Breast epithelium (tissue), 4 donors: ENCODE measurements around the gene SPINT1. TPM values are rescaled to one million over a fixed set of nuclear protein-coding genes. Genes with fewer than 3 reads are reported as not detected.

ENCODE experiments used
- DNase-seq, 2 donors: peaks; one replicate each; pipeline ENCODE4 v3.0.0-alpha.2; 2019; ENCODE audit warnings: low spot score in 2 of 2
- H3K27ac ChIP-seq, 2 donors: fragments of 200-600 bp; sonication (generic) in 1 of 2; one replicate each; pipeline ENCODE4 v1.5.1; 2016 to 2019; ENCODE audit warnings: mild to moderate bottlenecking in 1 of 2
- H3K27me3 ChIP-seq, 2 donors: fragments of 200-600 bp; sonication (generic) in 1 of 2; one replicate each; pipeline versions ENCODE4 v1.5.1 to v1.6.0; 2017 to 2019; ENCODE audit warnings: control low read depth in 1 of 2, mild to moderate bottlenecking in 1 of 2
- H3K36me3 ChIP-seq: fragments of 200-600 bp; one replicate; pipeline ENCODE4 v1.5.1; 2019
- H3K4me1 ChIP-seq, 2 donors: fragments of 200-600 bp; sonication (generic); one replicate each; pipeline ENCODE4 v1.5.1; 2016 to 2019; ENCODE audit warnings: control low read depth in 1 of 2
- H3K4me3 ChIP-seq, 3 donors: fragments of 200-600 bp; sonication (generic); 1 replicate in 2 of 3; 2 replicates in 1 of 3; pipeline ENCODE4 v1.5.1; 2016 to 2019; ENCODE audit warnings: mild to moderate bottlenecking in 3 of 3, moderate library complexity in 2 of 3
- H3K9me3 ChIP-seq, 2 donors: fragments of 200-600 bp; sonication (generic) in 1 of 2; one replicate each; pipeline ENCODE4 v1.5.1; 2016 to 2019; ENCODE audit warnings: control low read depth in 1 of 2
- POLR2A ChIP-seq: fragments of 450-650 bp; IDR thresholded peaks from one replicate; pipeline ENCODE4 v1.6.1; 2016; ENCODE audit warnings: antibody characterized with exemption, mild to moderate bottlenecking, moderate library complexity
- POLR2AphosphoS5 ChIP-seq, 3 donors: sonication (generic); formaldehyde crosslinking; IDR thresholded peaks; one replicate each; pipeline ENCODE4 v1.6.1; 2017; ENCODE audit warnings: antibody characterized with exemption in 3 of 3
- intact Hi-C: fragments of 100-400 bp; cut with DNase I; formaldehyde crosslinking; loops from one replicate; pipeline ENCODE4 v1.15.1; 2023; ENCODE audit warnings: low total_unique reads
- total RNA-seq, 3 donors: library from RNA; depleted of rRNA; stranded (reverse); fragments of >200 nt; gene quantifications; one replicate each; pipeline ENCODE4 v1.1.0, GENCODE V29; 2016
- TF ChIP-seq, protein P1 (sequence below), 3 donors: fragments of 450-650 bp; IDR thresholded peaks; one replicate each; pipeline ENCODE4 v1.5.1; 2016 to 2017; ENCODE audit warnings: antibody characterized with exemption in 3 of 3, mild to moderate bottlenecking in 3 of 3, moderate library complexity in 3 of 3

Gene SPINT1
- total RNA-seq, 3 donors from 2014 or later: 1.8 to 134 (median 86.5) TPM

DNA sequence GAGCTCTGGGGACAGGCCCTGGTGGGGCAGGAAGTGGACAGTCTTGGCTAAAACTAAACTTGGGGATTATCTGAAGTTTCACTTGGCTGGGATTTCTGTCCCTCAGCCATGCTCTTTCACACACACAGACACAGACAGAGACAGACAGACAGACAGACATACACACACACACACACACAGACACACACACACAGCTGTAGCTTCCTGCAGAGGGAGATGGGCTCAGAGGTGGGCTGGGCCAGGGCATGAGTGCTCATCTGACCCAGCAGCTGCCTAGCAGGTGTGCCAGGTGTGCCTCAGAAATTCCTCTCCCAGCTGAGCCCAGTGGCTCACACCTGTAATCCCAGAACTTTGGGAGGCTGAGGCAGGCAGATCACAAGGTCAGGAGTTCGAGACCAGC, 26.9 kb downstream of the SPINT1 start:
- Histone ChIP-seq H3K4me3 (no peak overlapping the region), H3K4me1 (no peaks in the 10 kb centered on the region), H3K27me3 (no peaks in the 10 kb centered on the region), H3K9me3 (no peaks in the 10 kb centered on the region), H3K27ac (peak overlapping the region; percentile 94 to 96), H3K36me3 (no peaks in the 10 kb centered on the region)
- no peak for DNase-seq
- intact Hi-C loops: no loop called here
- no peak for TF ChIP-seq POLR2AphosphoS5 (IDR thresholded peaks at IDR 0.05)
- TF ChIP-seq, protein P1, sequence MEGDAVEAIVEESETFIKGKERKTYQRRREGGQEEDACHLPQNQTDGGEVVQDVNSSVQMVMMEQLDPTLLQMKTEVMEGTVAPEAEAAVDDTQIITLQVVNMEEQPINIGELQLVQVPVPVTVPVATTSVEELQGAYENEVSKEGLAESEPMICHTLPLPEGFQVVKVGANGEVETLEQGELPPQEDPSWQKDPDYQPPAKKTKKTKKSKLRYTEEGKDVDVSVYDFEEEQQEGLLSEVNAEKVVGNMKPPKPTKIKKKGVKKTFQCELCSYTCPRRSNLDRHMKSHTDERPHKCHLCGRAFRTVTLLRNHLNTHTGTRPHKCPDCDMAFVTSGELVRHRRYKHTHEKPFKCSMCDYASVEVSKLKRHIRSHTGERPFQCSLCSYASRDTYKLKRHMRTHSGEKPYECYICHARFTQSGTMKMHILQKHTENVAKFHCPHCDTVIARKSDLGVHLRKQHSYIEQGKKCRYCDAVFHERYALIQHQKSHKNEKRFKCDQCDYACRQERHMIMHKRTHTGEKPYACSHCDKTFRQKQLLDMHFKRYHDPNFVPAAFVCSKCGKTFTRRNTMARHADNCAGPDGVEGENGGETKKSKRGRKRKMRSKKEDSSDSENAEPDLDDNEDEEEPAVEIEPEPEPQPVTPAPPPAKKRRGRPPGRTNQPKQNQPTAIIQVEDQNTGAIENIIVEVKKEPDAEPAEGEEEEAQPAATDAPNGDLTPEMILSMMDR (IDR thresholded peaks at IDR 0.05): no peak
- TF ChIP-seq POLR2A: no peak

DNA sequence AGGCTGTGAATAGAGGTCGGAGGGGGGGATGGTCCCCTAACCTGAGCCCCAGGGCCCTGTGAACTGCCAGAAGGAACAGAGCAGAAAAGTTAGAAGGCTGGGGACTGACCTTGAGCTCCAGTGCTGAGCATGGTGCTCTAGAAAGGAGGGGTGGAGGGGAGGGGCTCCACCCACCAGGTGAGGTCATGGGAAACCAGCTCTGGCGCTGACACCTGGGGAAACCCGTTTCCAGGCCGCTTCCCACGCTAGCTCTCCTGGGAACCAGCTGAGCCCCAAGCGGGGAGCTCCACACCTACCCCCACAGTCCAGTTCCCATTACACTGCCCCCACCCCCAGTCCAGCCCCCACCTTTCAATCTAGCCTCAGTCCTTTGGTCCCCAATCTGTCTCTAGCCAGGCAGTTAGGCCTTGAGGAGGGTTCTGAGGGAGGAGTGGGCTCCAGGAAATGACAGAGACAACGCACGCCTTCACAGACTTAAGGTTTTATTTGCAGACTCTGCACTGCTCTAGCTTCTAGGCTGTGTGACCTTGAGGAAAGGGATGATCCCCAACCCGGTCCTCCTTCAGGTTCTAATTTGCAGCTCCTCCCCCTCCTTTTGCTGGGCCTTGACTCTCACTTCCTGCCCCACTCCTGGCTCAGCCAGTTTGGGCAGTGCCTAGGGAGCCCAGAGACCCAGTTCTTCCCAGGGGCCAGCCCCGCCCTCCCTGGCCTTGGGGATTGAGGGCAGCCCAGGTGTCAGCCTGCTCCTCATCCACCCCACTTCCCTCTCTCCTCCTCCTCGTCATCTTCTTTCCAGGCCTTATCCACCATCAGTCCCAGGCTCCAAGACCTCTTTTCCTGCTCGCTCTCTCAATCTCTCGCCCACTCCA, 28.1 kb downstream of the SPINT1 start:
- DNase-seq: peak; percentile 87 to 89
- TF ChIP-seq POLR2A: no peak
- TF ChIP-seq POLR2AphosphoS5 (IDR thresholded peaks at IDR 0.05): peak in 1 of 3 donors; percentile 45
- H3K9me3 ChIP-seq: no peaks in the 10 kb centered on the region
- intact Hi-C loops: no loop called here
- peak overlapping the region; percentile 94 to 96 for H3K27ac ChIP-seq
- H3K4me1 ChIP-seq: no peaks in the 10 kb centered on the region
- H3K36me3 ChIP-seq: no peaks in the 10 kb centered on the region
- H3K4me3 ChIP-seq: peak overlapping the region in 2 of 3 donors; percentile 64 to 81
- H3K27me3 ChIP-seq: no peaks in the 10 kb centered on the region

DNA sequence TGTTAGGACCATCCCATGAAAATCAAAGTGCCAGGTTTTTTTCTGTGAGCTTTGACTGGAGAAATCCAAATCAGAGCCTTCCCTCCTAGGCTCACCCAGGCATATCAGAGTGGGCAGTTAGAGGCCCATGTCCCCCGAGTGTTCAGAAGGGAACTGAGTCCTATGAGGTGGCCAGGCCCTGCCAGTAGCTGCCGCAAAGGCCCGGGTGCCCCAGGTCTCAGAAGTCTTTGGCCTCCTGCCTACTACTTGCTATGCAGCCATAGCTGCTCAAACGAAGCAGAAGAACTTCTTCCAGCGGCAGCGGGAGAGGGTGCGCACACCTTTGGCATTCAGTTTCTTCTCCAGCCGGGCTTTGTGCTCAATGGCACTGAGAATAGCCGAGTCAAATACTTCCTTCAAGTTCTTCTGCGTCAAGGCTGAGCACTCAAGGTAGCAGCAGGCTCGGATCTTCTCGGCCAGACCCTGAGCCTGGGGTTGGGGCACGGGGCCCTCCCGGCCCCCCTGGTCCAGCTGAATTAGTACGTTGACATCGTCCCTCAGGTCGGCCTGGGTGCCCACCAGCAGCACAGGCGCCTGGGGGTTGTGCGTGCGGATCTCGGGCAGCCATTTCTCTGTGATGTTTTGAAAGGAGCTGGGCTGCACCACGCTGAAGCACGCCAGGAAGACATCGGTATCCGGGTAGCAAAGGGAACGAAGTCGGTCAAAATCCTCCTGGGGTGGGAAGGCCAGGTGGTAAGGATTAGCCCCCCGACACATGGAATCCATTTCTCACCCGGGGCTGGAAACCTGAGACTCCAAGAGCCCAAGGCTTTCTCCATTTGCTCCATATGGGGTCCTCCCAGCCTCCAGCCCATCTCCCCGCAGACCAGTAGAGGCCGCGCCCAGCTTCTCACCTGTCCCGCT, 29.2 kb downstream of the SPINT1 start:
- H3K4me3 ChIP-seq: peak overlapping the region; percentile 35 to 81 (median 64)
- DNase-seq: no peak
- intact Hi-C loops: no loop called here
- H3K27me3 ChIP-seq: no peaks in the 10 kb centered on the region
- TF ChIP-seq POLR2A: no peak
- TF ChIP-seq, protein P1 (IDR thresholded peaks at IDR 0.05): no peak
- TF ChIP-seq POLR2AphosphoS5 (IDR thresholded peaks at IDR 0.05): no peak
- no peaks in the 10 kb centered on the region for H3K36me3 ChIP-seq
- H3K9me3 ChIP-seq: no peaks in the 10 kb centered on the region
- peak overlapping the region; percentile 94 to 96 for H3K27ac ChIP-seq
- no peaks in the 10 kb centered on the region for H3K4me1 ChIP-seq

DNA sequence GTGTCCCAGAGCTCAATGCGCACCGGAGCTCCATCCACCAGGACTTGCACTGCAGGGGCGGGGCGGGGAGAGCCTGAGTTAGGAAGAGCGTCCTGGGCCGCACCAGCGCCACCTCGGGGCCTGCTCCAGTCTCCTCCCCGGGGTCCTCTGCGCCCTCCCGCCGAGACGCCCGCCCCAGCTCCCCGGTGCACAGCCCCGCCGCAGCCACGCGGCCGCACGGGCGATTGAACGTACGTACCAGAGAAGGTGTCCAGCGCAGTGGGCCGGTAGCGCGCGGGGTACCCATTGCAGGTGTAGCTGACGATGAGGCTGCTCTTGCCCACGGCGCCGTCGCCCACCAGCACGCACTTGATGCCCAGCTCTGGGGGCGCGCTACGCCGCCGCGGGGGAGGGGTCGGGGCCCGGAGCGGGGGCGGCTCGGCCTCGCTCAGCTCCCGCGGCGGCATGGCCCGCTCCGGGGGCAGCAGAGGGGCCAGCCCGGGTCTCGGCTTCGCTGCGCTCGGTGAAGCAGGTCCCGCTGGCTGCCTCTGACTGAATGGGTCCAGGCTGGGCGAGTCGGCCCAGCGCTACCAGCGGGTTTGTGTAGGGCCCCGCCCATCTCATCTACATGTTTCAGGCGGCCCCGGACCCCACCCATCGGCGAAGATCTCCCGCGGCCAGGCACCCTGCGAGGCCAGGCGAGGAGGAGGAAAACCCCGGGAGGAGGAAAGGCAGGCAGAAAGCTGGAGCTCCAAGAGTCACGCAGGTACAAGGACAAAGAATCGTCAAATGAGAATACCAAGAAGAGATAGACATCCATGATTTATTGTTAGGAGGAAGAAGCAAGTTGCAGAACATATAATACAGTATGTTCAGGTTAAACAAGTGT, 30.1 kb downstream of the SPINT1 start, which contains the start of gene RHOV:
Gene RHOV, minus strand, starts transcription at position 541 of the 868 bp plus-strand sequence. Its CDS starts 95 bp downstream, at position 446.
- Histone ChIP-seq H3K9me3 (no peaks in the 10 kb centered on the region), H3K27me3 (no peaks in the 10 kb centered on the region), H3K36me3 (no peaks in the 10 kb centered on the region), H3K4me1 (no peaks in the 10 kb centered on the region), H3K4me3 (peak within 1 kb of the TSS; percentile 35 to 81 (median 64)), H3K27ac (peak within 1 kb of the TSS; percentile 94 to 96)
- DNase-seq: peak; percentile 77 to 83
- TF ChIP-seq POLR2AphosphoS5 (IDR thresholded peaks at IDR 0.05): peak in 1 of 3 donors; percentile 16
- no peak for TF ChIP-seq POLR2A
- TF ChIP-seq, protein P1 (IDR thresholded peaks at IDR 0.05): peak in 1 of 3 donors; percentile 36
- intact Hi-C loops: no loop called here
